H1 (cell line): ENCODE data around the gene AGGF1. TPM values are rescaled to one million over a fixed set of nuclear protein-coding genes. Genes with fewer than 3 reads are reported as not detected.

Experiments used
- KDM4A ChIP-seq: IDR thresholded peaks from one replicate; pipeline ENCODE4 v1.7.1; 2012; ENCODE audit warnings: low read depth, mild to moderate bottlenecking, moderate library complexity, low read length, inconsistent platforms; ENCODE audit not compliant: severe bottlenecking
- SRF ChIP-seq: IDR thresholded peaks from 2 replicates; pipeline ENCODE4 v1.6.1; 2011; ENCODE audit warnings: mild to moderate bottlenecking, low read depth, low read length, moderate library complexity
- polyA plus RNA-seq, 7 experiments: library from polyadenylated mRNA; depleted of rRNA in 3 of 7; stranded (reverse) in 5 of 7; unstranded in 2 of 7; fragments of >200 nt in 5 of 7; fragments of 200-250 nt in 2 of 7; gene quantifications; 1 replicate in 5 of 7; 2 replicates in 1 of 7; 4 replicates in 1 of 7; pipeline versions ENCODE4 v1.2.1 to v1.2.3, GENCODE V29; 2011 to 2013; ENCODE audit warnings: missing spikeins in 2 of 7, mixed read lengths in 2 of 7
- total RNA-seq: library from RNA; stranded (reverse); fragmentation: NEBNext Ultra II Directional; extraction: Animal tissue kit (Norgen Biotek cat#: 25700); gene quantifications from 2 replicates; pipeline ENCODE4 v1.2.1, GENCODE V29; 2021
- TF ChIP-seq, protein P1 (sequence below): IDR thresholded peaks from 2 replicates; pipeline ENCODE4 v1.6.1; 2012; ENCODE audit warnings: inconsistent platforms
- TF ChIP-seq, protein P2 (sequence below): IDR thresholded peaks from 2 replicates; pipeline ENCODE4 v1.6.1; 2012; ENCODE audit warnings: low read length, inconsistent platforms

AGGF1 gene
- total and polyA plus RNA-seq, 2 of the 8 experiments (the other 6 are each of a cell fraction or from before 2014, with no cell fraction given) = 7.3 to 19.0 TPM

DNA sequence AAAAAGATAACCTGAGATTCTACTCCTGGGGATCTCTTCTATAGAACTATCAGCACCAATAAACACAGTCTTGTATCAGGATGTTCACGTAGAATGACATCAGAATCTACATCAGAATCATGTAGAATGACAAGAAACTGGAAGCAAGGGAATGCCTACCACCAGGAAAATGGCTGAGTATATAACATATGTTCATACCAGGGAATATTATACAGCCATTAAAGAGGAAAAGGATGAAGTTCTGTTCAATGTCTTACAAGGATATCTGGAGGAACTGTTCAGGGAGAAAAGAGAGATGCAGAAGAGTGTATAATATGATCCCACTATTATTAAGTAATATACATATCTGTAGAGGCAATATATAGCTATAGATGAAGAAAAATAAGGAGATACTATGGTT, 52.1 kb downstream of the AGGF1 start (continued):
- TF ChIP-seq, protein P1, sequence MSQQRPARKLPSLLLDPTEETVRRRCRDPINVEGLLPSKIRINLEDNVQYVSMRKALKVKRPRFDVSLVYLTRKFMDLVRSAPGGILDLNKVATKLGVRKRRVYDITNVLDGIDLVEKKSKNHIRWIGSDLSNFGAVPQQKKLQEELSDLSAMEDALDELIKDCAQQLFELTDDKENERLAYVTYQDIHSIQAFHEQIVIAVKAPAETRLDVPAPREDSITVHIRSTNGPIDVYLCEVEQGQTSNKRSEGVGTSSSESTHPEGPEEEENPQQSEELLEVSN = no peak
- TF ChIP-seq SRF (no peak), KDM4A (no peak)
- TF ChIP-seq, protein P2, sequence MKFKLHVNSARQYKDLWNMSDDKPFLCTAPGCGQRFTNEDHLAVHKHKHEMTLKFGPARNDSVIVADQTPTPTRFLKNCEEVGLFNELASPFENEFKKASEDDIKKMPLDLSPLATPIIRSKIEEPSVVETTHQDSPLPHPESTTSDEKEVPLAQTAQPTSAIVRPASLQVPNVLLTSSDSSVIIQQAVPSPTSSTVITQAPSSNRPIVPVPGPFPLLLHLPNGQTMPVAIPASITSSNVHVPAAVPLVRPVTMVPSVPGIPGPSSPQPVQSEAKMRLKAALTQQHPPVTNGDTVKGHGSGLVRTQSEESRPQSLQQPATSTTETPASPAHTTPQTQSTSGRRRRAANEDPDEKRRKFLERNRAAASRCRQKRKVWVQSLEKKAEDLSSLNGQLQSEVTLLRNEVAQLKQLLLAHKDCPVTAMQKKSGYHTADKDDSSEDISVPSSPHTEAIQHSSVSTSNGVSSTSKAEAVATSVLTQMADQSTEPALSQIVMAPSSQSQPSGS = no peak
